Loucy (cell line): Measurements from ENCODE around the gene SYT2.

Experiments
- H2AFZ ChIP-seq: fragments of 200-600 bp; sonication (generic); 2 replicates; pipeline ENCODE4 v1.6.0; 2016; ENCODE audit warnings: antibody characterized with exemption, mild to moderate bottlenecking, low read length, moderate library complexity
- H3F3A ChIP-seq: fragments of 200-600 bp; 2 replicates; pipeline ENCODE4 v1.6.0; 2016; ENCODE audit warnings: antibody characterized with exemption, low read depth, mild to moderate bottlenecking
- H3K27me3 ChIP-seq: fragments of 200-600 bp; sonication (generic); 2 replicates; pipeline ENCODE4 v1.6.1; 2014; ENCODE audit warnings: low read length, mild to moderate bottlenecking; ENCODE audit not compliant: insufficient read depth, poor library complexity, severe bottlenecking
- H3K36me3 ChIP-seq: fragments of 200-600 bp; sonication (generic); 2 replicates; pipeline ENCODE4 v1.6.1; 2016; ENCODE audit warnings: low read length; ENCODE audit not compliant: insufficient read depth
- H3K4me1 ChIP-seq: fragments of 200-600 bp; sonication (generic); 2 replicates; pipeline ENCODE4 v1.5.1; 2014; ENCODE audit warnings: low read length, mild to moderate bottlenecking; ENCODE audit not compliant: insufficient read depth, poor library complexity, severe bottlenecking
- H3K4me2 ChIP-seq: fragments of 200-600 bp; sonication (generic); 2 replicates; pipeline ENCODE4 v1.6.0; 2014; ENCODE audit warnings: antibody characterized with exemption, low read length, low read depth, mild to moderate bottlenecking; ENCODE audit not compliant: poor library complexity, severe bottlenecking
- H3K4me3 ChIP-seq: fragments of 200-600 bp; sonication (generic); 2 replicates; pipeline ENCODE4 v1.5.1; 2014; ENCODE audit warnings: low read length, mild to moderate bottlenecking, mixed read lengths; ENCODE audit not compliant: poor library complexity, severe bottlenecking
- H3K79me2 ChIP-seq: fragments of 200-600 bp; sonication (generic); 2 replicates; pipeline ENCODE4 v1.6.1; 2014; ENCODE audit warnings: low read length; ENCODE audit not compliant: insufficient read depth
- H3K9ac ChIP-seq: fragments of 200-600 bp; sonication (generic); 2 replicates; pipeline ENCODE4 v1.6.0; 2014; ENCODE audit warnings: mild to moderate bottlenecking, low read depth, low read length, moderate library complexity; ENCODE audit not compliant: poor library complexity, severe bottlenecking
- H3K9me2 ChIP-seq: fragments of 200-600 bp; sonication (generic); replicated peaks from 2 replicates; pipeline ENCODE4 v1.6.1; 2016; ENCODE audit warnings: low read depth, low read length, mixed read lengths
- H3K9me3 ChIP-seq: fragments of 200-600 bp; sonication (generic); 2 replicates; pipeline ENCODE4 v1.6.1; 2014; ENCODE audit warnings: mild to moderate bottlenecking, antibody characterized with exemption, low read length, low read depth; ENCODE audit not compliant: insufficient read depth
- H4K20me1 ChIP-seq: fragments of 200-600 bp; sonication (generic); 2 replicates; pipeline ENCODE4 v1.6.0; 2014; ENCODE audit warnings: antibody characterized with exemption, low read length, mild to moderate bottlenecking; ENCODE audit not compliant: insufficient read depth, poor library complexity, severe bottlenecking
- EZH2phosphoT487 ChIP-seq: fragments of 200-600 bp; IDR thresholded peaks from 2 replicates; pipeline ENCODE4 v1.6.1; 2018; ENCODE audit warnings: antibody characterized with exemption, mild to moderate bottlenecking, moderate library complexity, borderline replicate concordance
- TF ChIP-seq, protein P1 (sequence below): fragments of 200-600 bp; sonication (generic); conservative IDR thresholded peaks from 2 replicates; pipeline ENCODE4 v1.5.1; 2014; ENCODE audit warnings: mild to moderate bottlenecking, antibody characterized with exemption, low read length

Gene SYT2

DNA sequence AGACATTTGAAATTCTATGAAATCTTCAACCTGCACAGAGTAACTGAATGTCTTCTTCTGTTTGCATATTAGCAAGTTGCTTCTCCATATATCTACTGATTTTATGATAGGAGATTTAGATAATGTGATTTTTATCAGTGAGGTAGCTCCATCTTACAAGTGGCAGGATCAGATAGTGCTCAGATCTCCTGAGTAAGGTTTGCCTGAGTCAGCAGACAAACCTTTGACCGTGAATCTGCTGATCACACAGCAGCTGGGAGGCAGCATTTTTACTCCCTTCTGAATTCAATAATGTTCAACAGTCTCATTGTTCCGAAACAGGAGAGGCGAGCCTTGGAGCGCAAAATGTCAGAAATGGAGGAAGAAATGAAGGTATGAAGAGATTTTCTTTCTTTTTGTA is 141.4 kb downstream of the SYT2 start:
- H3K4me2 ChIP-seq: no peak overlapping the region
- no peak overlapping the region for H3K9ac ChIP-seq
- peaks cover 15% of the 10 kb centered on the region for H3K4me1 ChIP-seq

GRCh38 chr1:202568410-202568809 is 141.8 kb downstream of the SYT2 start:
- H3K36me3 ChIP-seq: peaks cover 9% of the 10 kb centered on the region; the same call in 1 of the 2 replicates

More for the DNA sequence above, 141.4 kb downstream of the SYT2 start:
- no peak for TF ChIP-seq EZH2phosphoT487
- TF ChIP-seq, protein P1, sequence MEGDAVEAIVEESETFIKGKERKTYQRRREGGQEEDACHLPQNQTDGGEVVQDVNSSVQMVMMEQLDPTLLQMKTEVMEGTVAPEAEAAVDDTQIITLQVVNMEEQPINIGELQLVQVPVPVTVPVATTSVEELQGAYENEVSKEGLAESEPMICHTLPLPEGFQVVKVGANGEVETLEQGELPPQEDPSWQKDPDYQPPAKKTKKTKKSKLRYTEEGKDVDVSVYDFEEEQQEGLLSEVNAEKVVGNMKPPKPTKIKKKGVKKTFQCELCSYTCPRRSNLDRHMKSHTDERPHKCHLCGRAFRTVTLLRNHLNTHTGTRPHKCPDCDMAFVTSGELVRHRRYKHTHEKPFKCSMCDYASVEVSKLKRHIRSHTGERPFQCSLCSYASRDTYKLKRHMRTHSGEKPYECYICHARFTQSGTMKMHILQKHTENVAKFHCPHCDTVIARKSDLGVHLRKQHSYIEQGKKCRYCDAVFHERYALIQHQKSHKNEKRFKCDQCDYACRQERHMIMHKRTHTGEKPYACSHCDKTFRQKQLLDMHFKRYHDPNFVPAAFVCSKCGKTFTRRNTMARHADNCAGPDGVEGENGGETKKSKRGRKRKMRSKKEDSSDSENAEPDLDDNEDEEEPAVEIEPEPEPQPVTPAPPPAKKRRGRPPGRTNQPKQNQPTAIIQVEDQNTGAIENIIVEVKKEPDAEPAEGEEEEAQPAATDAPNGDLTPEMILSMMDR: no peak
- Histone ChIP-seq H3K36me3 (peaks cover 9% of the 10 kb centered on the region; the same call in 1 of the 2 replicates), H4K20me1 (no peaks in the 10 kb centered on the region), H2AFZ (no peak overlapping the region), H3K79me2 (no peaks in the 10 kb centered on the region), H3K27me3 (no peaks in the 10 kb centered on the region), H3F3A (no peaks in the 10 kb centered on the region), H3K9me3 (no peaks in the 10 kb centered on the region), H3K4me3 (no peak overlapping the region), H3K9me2 (no peaks in the 10 kb centered on the region)

GRCh38 chr1:202567738-202568137 is 142.5 kb downstream of the SYT2 start:
- Histone ChIP-seq H4K20me1 (no peaks in the 10 kb centered on the region), H3K9me2 (no peaks in the 10 kb centered on the region), H2AFZ (no peak overlapping the region), H3K79me2 (no peaks in the 10 kb centered on the region), H3K9me3 (no peaks in the 10 kb centered on the region), H3K4me3 (no peak overlapping the region), H3K27me3 (no peaks in the 10 kb centered on the region), H3K9ac (no peak overlapping the region), H3F3A (no peaks in the 10 kb centered on the region), H3K36me3 (peaks cover 9% of the 10 kb centered on the region; the same call in 1 of the 2 replicates), H3K4me1 (peaks cover 15% of the 10 kb centered on the region), H3K4me2 (no peak overlapping the region)
- no peak for TF ChIP-seq EZH2phosphoT487
- TF ChIP-seq, protein P1: no peak

More at GRCh38 chr1:202568410-202568809, 141.8 kb downstream of the SYT2 start:
- Histone ChIP-seq H3K27me3 (no peaks in the 10 kb centered on the region), H3K4me3 (no peak overlapping the region), H3F3A (no peaks in the 10 kb centered on the region), H3K9me2 (no peaks in the 10 kb centered on the region), H3K9ac (no peak overlapping the region), H3K79me2 (no peaks in the 10 kb centered on the region), H3K4me2 (no peak overlapping the region), H4K20me1 (no peaks in the 10 kb centered on the region), H3K4me1 (peaks cover 15% of the 10 kb centered on the region), H3K9me3 (no peaks in the 10 kb centered on the region), H2AFZ (no peak overlapping the region)
- TF ChIP-seq, protein P1: no peak
- no peak for TF ChIP-seq EZH2phosphoT487
